ENCODE results near the gene TMCC3.
"Not testable (repeated sequence)": the region's sequence is repeated elsewhere in the genome, so short reads cannot be mapped to it uniquely, and the experiment has no call there.

TMCC3 gene

GRCh38 chr12:94601307-94601706 is 49.0 kb downstream of the TMCC3 start:
- DNase-seq (ENCODE audit: low spot score): not testable (repeated sequence)

GRCh38 chr12:94599189-94599588 is 51.2 kb downstream of the TMCC3 start:
- no peak for DNase-seq (ENCODE audit: low spot score)

- no peak for DNase-seq (ENCODE audit: low spot score)
Observed at GRCh38 chr12:94597268-94597667, 53.1 kb downstream of the TMCC3 start.

- DNase-seq (ENCODE audit: low spot score): no peak
Observed at GRCh38 chr12:94596596-94596995, 53.8 kb downstream of the TMCC3 start.

- DNase-seq (ENCODE audit: low spot score): no peak
Observed at GRCh38 chr12:94595152-94595551, 55.2 kb downstream of the TMCC3 start.

- DNase-seq (ENCODE audit: low spot score): no peak
Observed at GRCh38 chr12:94594443-94594825, 55.9 kb downstream of the TMCC3 start.

GRCh38 chr12:94593822-94594442 is 56.4 kb downstream of the TMCC3 start:
- no peak for DNase-seq (ENCODE audit: low spot score)

GRCh38 chr12:94592723-94593122 is 57.6 kb downstream of the TMCC3 start:
- DNase-seq (ENCODE audit: low spot score): not testable (repeated sequence)

- no peak for DNase-seq (ENCODE audit: low spot score)
Observed at GRCh38 chr12:94592080-94592479, 58.3 kb downstream of the TMCC3 start.

- DNase-seq (ENCODE audit: low spot score): no peak
Observed at GRCh38 chr12:94590428-94590827, 59.9 kb downstream of the TMCC3 start.

GRCh38 chr12:94589591-94590001 is 60.8 kb downstream of the TMCC3 start:
- DNase-seq (ENCODE audit: low spot score): no peak

- DNase-seq (ENCODE audit: low spot score): no peak
Observed at GRCh38 chr12:94588346-94588745, 62.0 kb downstream of the TMCC3 start.

- DNase-seq (ENCODE audit: low spot score): no peak
Observed at GRCh38 chr12:94587266-94588241, 62.8 kb downstream of the TMCC3 start.

GRCh38 chr12:94586589-94587259 is 63.6 kb downstream of the TMCC3 start:
- DNase-seq (ENCODE audit: low spot score): no peak

GRCh38 chr12:94585626-94586025 is 64.7 kb downstream of the TMCC3 start:
- DNase-seq (ENCODE audit: low spot score): no peak

GRCh38 chr12:94584377-94584776 is 66.0 kb downstream of the TMCC3 start:
- no peak for DNase-seq (ENCODE audit: low spot score)

GRCh38 chr12:94582591-94582990 is 67.8 kb downstream of the TMCC3 start:
- DNase-seq (ENCODE audit: low spot score): no peak

GRCh38 chr12:94575645-94576403 is 74.5 kb downstream of the TMCC3 start:
- DNase-seq (ENCODE audit: low spot score): no peak

- DNase-seq (ENCODE audit: low spot score): no peak
Observed at GRCh38 chr12:94575024-94575423, 75.3 kb downstream of the TMCC3 start.

GRCh38 chr12:94571556-94571955 is 78.8 kb downstream of the TMCC3 start:
- no peak for DNase-seq (ENCODE audit: low spot score)

- DNase-seq (ENCODE audit: low spot score): no peak
Observed at GRCh38 chr12:94570161-94570560, 80.2 kb downstream of the TMCC3 start.

- DNase-seq (ENCODE audit: low spot score): no peak
Observed at GRCh38 chr12:94567761-94568160, 82.6 kb downstream of the TMCC3 start.

Measured in activated CD4-positive, alpha-beta T cell treated with anti-CD3 and anti-CD28 coated beads, Interleukin-2, Interleukin-4, amounts not matched to agents 100 ng/mL and 50 ng/mL, durations not matched to agents 16 hours and 8 hours (primary cell).